HCT116 (cell line): ENCODE results near the gene TRMT2A. TPM values are rescaled to one million over a fixed set of nuclear protein-coding genes. Genes with fewer than 3 reads are reported as not detected.

Experiments
- ATAC-seq: fragments of 200-7000 bp; cut with Tn5 transposase; 2 replicates; pipeline ENCODE4 v1.9.1; 2020; ENCODE audit warnings: mild to moderate bottlenecking, moderate library complexity
- BruUV-seq: library from RNA; stranded (reverse); fragments of 400-500 nt; replicated peaks from 2 replicates; lab custom pipeline; 2021; lab: Mats Ljungman, UMichigan
- CTCF ChIA-PET: fragments of 300-600 bp; sonication (Branson Sonifier 250); formaldehyde crosslinking; loops from one replicate; lab custom pipeline; 2021; ENCODE audit warnings: antibody characterized with exemption; lab: Charles Lee
- POLR2A ChIA-PET: fragments of 300-600, 350-600 bp; sonication (Branson Sonifier 250); formaldehyde crosslinking; loops from one replicate; lab custom pipeline; 2021; ENCODE audit warnings: antibody characterized with exemption; lab: Charles Lee
- RAD21 ChIA-PET, 2 experiments: fragments of 300-600 bp; sonication (Branson Sonifier 250); formaldehyde crosslinking; loops; one replicate each; lab custom pipeline; 2023; ENCODE audit warnings: low total read pairs in 2 of 2; ENCODE audit not compliant: uncharacterized antibody in 2 of 2, unreplicated experiment in 2 of 2, low non-redundant PET in 1 of 2; lab: Charles Lee
- DNase-seq: peaks from one replicate; pipeline ENCODE4 v3.0.0-alpha.2; 2010; ENCODE audit warnings: low read depth, low spot score
- H2AFZ ChIP-seq: fragments of 200-600 bp; shearing (Covaris generic), sonication (generic); 2 replicates; pipeline ENCODE4 v1.6.1; 2017; ENCODE audit warnings: low read depth, mixed run types, mixed read lengths, antibody characterized with exemption, low read length; ENCODE audit not compliant: poor library complexity, severe bottlenecking
- H3K27ac ChIP-seq: 2 replicates; pipeline ENCODE4 v1.5.1; 2012; ENCODE audit warnings: low read depth, low read length
- H3K27me3 ChIP-seq: fragments of 200-600 bp; sonication (generic); 2 replicates; pipeline ENCODE4 v1.6.1; 2016; ENCODE audit warnings: mixed run types, low read length, mixed read lengths; ENCODE audit not compliant: insufficient read depth
- H3K36me3 ChIP-seq, 2 experiments: fragments of 200-500 bp in 1 of 2; fragments of 200-600 bp in 1 of 2; sonication (Bioruptor generic) in 1 of 2; sonication (generic) in 1 of 2; 2 replicates each; pipeline versions ENCODE4 v1.5.1 to v1.6.1; 2014 to 2016; ENCODE audit warnings: low read length in 2 of 2, inconsistent platforms in 1 of 2, mixed read lengths in 1 of 2, mixed run types in 1 of 2; ENCODE audit not compliant: insufficient read depth in 2 of 2, control insufficient read depth in 1 of 2
- H3K4me1 ChIP-seq, 2 experiments: fragments of 200-600 bp in 1 of 2; sonication (generic) in 1 of 2; 2 replicates each; pipeline versions ENCODE4 v1.5.1 to v1.6.1; 2012 to 2017; ENCODE audit warnings: low read length in 2 of 2, inconsistent platforms in 1 of 2, mild to moderate bottlenecking in 1 of 2, mixed read lengths in 1 of 2, mixed run types in 1 of 2, moderate library complexity in 1 of 2; ENCODE audit not compliant: insufficient read depth in 2 of 2, control insufficient read depth in 1 of 2
- H3K4me2 ChIP-seq: fragments of 200-600 bp; sonication (generic); 2 replicates; pipeline ENCODE4 v1.6.1; 2017; ENCODE audit warnings: mixed run types, low read length, mixed read lengths
- H3K4me3 ChIP-seq, 2 experiments: fragments of 200-600 bp in 1 of 2; sonication (generic) in 1 of 2; replicated peaks in 1 of 2; 2 replicates each; pipeline ENCODE4 v1.5.1; 2011 to 2016; ENCODE audit warnings: low read length in 2 of 2, control low read depth in 1 of 2, low read depth in 1 of 2, mild to moderate bottlenecking in 1 of 2, mixed read lengths in 1 of 2, mixed run types in 1 of 2
- H3K79me2 ChIP-seq: fragments of 200-600 bp; sonication (generic); 2 replicates; pipeline ENCODE4 v1.6.1; 2017; ENCODE audit warnings: mild to moderate bottlenecking, mixed run types, low read length, moderate library complexity, mixed read lengths; ENCODE audit not compliant: insufficient read depth
- H3K9ac ChIP-seq: fragments of 200-600 bp; sonication (generic); 2 replicates; pipeline ENCODE4 v1.6.1; 2016; ENCODE audit warnings: low read length, mixed read lengths
- H3K9me2 ChIP-seq: fragments of 200-600 bp; sonication (generic), shearing (Covaris generic); 2 replicates; pipeline ENCODE4 v1.6.1; 2017; ENCODE audit warnings: mixed run types, mild to moderate bottlenecking, moderate library complexity; ENCODE audit not compliant: insufficient read depth
- H3K9me3 ChIP-seq, 2 experiments: fragments of 200-500 bp in 1 of 2; fragments of 200-600 bp in 1 of 2; sonication (Bioruptor generic) in 1 of 2; sonication (generic) in 1 of 2; 2 replicates each; pipeline ENCODE4 v1.6.1; 2014 to 2017; ENCODE audit warnings: low read length in 2 of 2, mixed read lengths in 2 of 2, inconsistent platforms in 1 of 2, low read depth in 1 of 2, mild to moderate bottlenecking in 1 of 2, mixed run types in 1 of 2, moderate library complexity in 1 of 2; ENCODE audit not compliant: control insufficient read depth in 1 of 2, insufficient read depth in 1 of 2
- H4K20me1 ChIP-seq: fragments of 200-600 bp; sonication (generic), shearing (Covaris generic); 2 replicates; pipeline ENCODE4 v1.6.1; 2017; ENCODE audit warnings: mixed run types, mild to moderate bottlenecking, moderate library complexity; ENCODE audit not compliant: insufficient read depth
- ATF3 ChIP-seq: IDR thresholded peaks from 2 replicates; pipeline ENCODE4 v1.6.1; 2012
- CBX3 ChIP-seq: IDR thresholded peaks from 2 replicates; pipeline ENCODE4 v1.6.1; 2012; ENCODE audit warnings: low read depth
- CEBPB ChIP-seq: IDR thresholded peaks from 2 replicates; pipeline ENCODE4 v1.6.1; 2012; ENCODE audit warnings: low read depth
- CTCF ChIP-seq, 3 experiments: fragments of 200-600 bp in 1 of 3; sonication (generic) in 1 of 3; IDR thresholded peaks in 2 of 3; conservative IDR thresholded peaks in 1 of 3; 2 replicates each; pipeline ENCODE4 v1.5.1; 2012 to 2017; ENCODE audit warnings: low read depth in 2 of 3, low read length in 2 of 3, antibody characterized with exemption in 1 of 3, borderline replicate concordance in 1 of 3, control low read depth in 1 of 3, mild to moderate bottlenecking in 1 of 3, mixed read lengths in 1 of 3, mixed run types in 1 of 3, moderate library complexity in 1 of 3; ENCODE audit not compliant: insufficient read depth in 1 of 3
- EGR1 ChIP-seq: IDR thresholded peaks from 2 replicates; pipeline ENCODE4 v1.6.1; 2012; ENCODE audit warnings: low read depth
- JUND ChIP-seq: IDR thresholded peaks from 2 replicates; pipeline ENCODE4 v1.6.1; 2012
- MAX ChIP-seq: IDR thresholded peaks from 2 replicates; pipeline ENCODE4 v1.6.1; 2012
- POLR2A ChIP-seq: IDR thresholded peaks from 2 replicates; pipeline ENCODE4 v1.7.0; 2011; ENCODE audit warnings: borderline replicate concordance; ENCODE audit not compliant: insufficient read depth, insufficient read length; ENCODE audit errors: extremely low read depth
- REST ChIP-seq: IDR thresholded peaks from 2 replicates; pipeline ENCODE4 v1.6.1; 2012; ENCODE audit warnings: low read depth
- SP1 ChIP-seq: IDR thresholded peaks from 2 replicates; pipeline ENCODE4 v1.6.1; 2012; ENCODE audit warnings: low read depth
- ZNF274 ChIP-seq: fragments of 200-500 bp; sonication (Bioruptor generic); IDR thresholded peaks from 2 replicates; pipeline ENCODE4 v1.6.1; 2014; ENCODE audit warnings: mild to moderate bottlenecking, low read depth, low read length, inconsistent platforms
- intact Hi-C: fragments of 100-400 bp; cut with micrococcal nuclease; formaldehyde crosslinking; loops from 2 replicates; pipeline ENCODE4 v1.10.0; 2022
- total RNA-seq: library from RNA; stranded (reverse); gene quantifications from one replicate; pipeline ENCODE4 v1.2.1, GENCODE V29; 2021; ENCODE audit not compliant: unreplicated experiment

TRMT2A gene
- total RNA-seq, 1 experiment from 2014 or later = 67.3 TPM

GRCh38 chr22:20130319-20130718 is 13.3 kb upstream of the TRMT2A start:
- TF ChIP-seq POLR2A = no peak
- peak in 2 of 3 experiments; percentile 28; a peak in 3 of 6 replicates for TF ChIP-seq CTCF (IDR thresholded peaks at IDR 0.05 in 2 of 3, conservative IDR thresholded peaks at IDR 0.05 in 1 of 3; ENCODE audit: borderline replicate concordance in 1 of 3, insufficient read depth in 1 of 3, low read depth in 2 of 3, low read length in 2 of 3)
- Histone ChIP-seq H3K4me1 (peaks cover 16 to 33% of the 10 kb centered on the region in 2 experiments; a peak in 3 of 4 replicates), H4K20me1 (no peaks in the 10 kb centered on the region), H3K4me3 (no peak overlapping the region), H2AFZ (no peak overlapping the region), H3K79me2 (peaks cover 35% of the 10 kb centered on the region), H3K4me2 (peak overlapping the region; percentile 86), H3K9me3 (no peaks in the 10 kb centered on the region), H3K36me3 (peaks cover 8 to 13% of the 10 kb centered on the region in 2 experiments; a peak in 3 of 4 replicates), H3K27ac (peak overlapping the region; percentile 96), H3K9ac (no peak overlapping the region), H3K27me3 (no peaks in the 10 kb centered on the region), H3K9me2 (no peaks in the 10 kb centered on the region)
- BruUV-seq = no TSS peak
- intact Hi-C loops = no loop called here
- ATAC-seq (0 out of 2 replicates have a peak, but pooled peaks have one; percentile 9), DNase-seq (no peak)
- CTCF ChIA-PET = interaction anchor here (0.6 to 1.2 kb wide), 4 partner anchors 76 to 177 kb away, joined by 3 read pairs; no protein-coding TSS in a partner anchor
- RAD21 ChIA-PET = no interaction called here
- POLR2A ChIA-PET = no interaction called here

- no peak overlapping the region for H3K4me3 ChIP-seq
- peaks cover 16 to 33% of the 10 kb centered on the region in 2 experiments; a peak in 3 of 4 replicates for H3K4me1 ChIP-seq
- H4K20me1 ChIP-seq = no peaks in the 10 kb centered on the region
- H3K79me2 ChIP-seq = peaks cover 31% of the 10 kb centered on the region
- no peak overlapping the region for H3K4me2 ChIP-seq
- RAD21 ChIA-PET = no interaction called here
- H3K9me2 ChIP-seq = no peaks in the 10 kb centered on the region
- no peak overlapping the region for H2AFZ ChIP-seq
- H3K27me3 ChIP-seq = no peaks in the 10 kb centered on the region
- no peak for DNase-seq
- CTCF ChIA-PET = interaction anchor here (0.6 to 1.3 kb wide), 7 partner anchors 12 to 399 kb away, joined by 3 to 5 read pairs (median 3); partner anchors contain the start of gene TRMT2A
- H3K27ac ChIP-seq = peak overlapping the region; percentile 96; the same call in 1 of the 2 replicates
- intact Hi-C loops = no loop called here
- no peak for TF ChIP-seq ATF3
- TF ChIP-seq REST = no peak
- TF ChIP-seq MAX = no peak
- TF ChIP-seq CBX3 = no peak
- TF ChIP-seq JUND = no peak
- no peak for TF ChIP-seq SP1
- TF ChIP-seq EGR1 = no peak
- TF ChIP-seq CEBPB = no peak
- no peak for TF ChIP-seq ZNF274
- TF ChIP-seq, all 23 proteins: peak for 0
- ATAC-seq = no peak
- POLR2A ChIA-PET = no interaction called here
- no peaks in the 10 kb centered on the region for H3K9me3 ChIP-seq
- H3K36me3 ChIP-seq = peaks cover 12 to 20% of the 10 kb centered on the region in 2 experiments; a peak in 3 of 4 replicates
- H3K9ac ChIP-seq = no peak overlapping the region
- no TSS peak for BruUV-seq
Observed at GRCh38 chr22:20129747-20130014, 12.7 kb upstream of the TRMT2A start.
